WTC11 (cell line): ENCODE measurements around the gene EGLN1. TPM values are rescaled to one million over a fixed set of nuclear protein-coding genes. Genes with fewer than 3 reads are reported as not detected.

ENCODE experiments used
- ATAC-seq: fragments of 200-7000 bp; cut with Tn5 transposase; 2 replicates; pipeline ENCODE4 v1.10.0; 2021; ENCODE audit warnings: mild to moderate bottlenecking, moderate library complexity
- CTCF ChIA-PET: fragments of 300-600 bp; sonication (Branson Sonifier 250); formaldehyde crosslinking; loops from one replicate; lab custom pipeline; 2021; ENCODE audit warnings: antibody characterized with exemption; lab: Charles Lee
- POLR2A ChIA-PET: fragments of 350-600 bp; sonication (Branson Sonifier 250); formaldehyde crosslinking; loops from one replicate; lab custom pipeline; 2021; ENCODE audit warnings: antibody characterized with exemption; lab: Charles Lee
- DNase-seq: peaks from one replicate; pipeline ENCODE4 v3.0.0; 2021; ENCODE audit warnings: low spot score
- H3K27ac Mint-ChIP-seq: 2 replicates; pipeline ENCODE4 v1.8.0; 2021; ENCODE audit warnings: mixed read lengths
- H3K27me3 Mint-ChIP-seq: 2 replicates; pipeline ENCODE4 v1.8.0; 2021; ENCODE audit warnings: low read depth, mild to moderate bottlenecking, moderate library complexity, mixed read lengths
- H3K36me3 Mint-ChIP-seq: 2 replicates; pipeline ENCODE4 v1.8.0; 2021; ENCODE audit warnings: mixed read lengths
- H3K4me1 Mint-ChIP-seq: 2 replicates; pipeline ENCODE4 v1.8.0; 2022; ENCODE audit warnings: mixed read lengths
- H3K4me3 Mint-ChIP-seq: 2 replicates; pipeline ENCODE4 v1.8.0; 2021; ENCODE audit warnings: mild to moderate bottlenecking, moderate library complexity, mixed read lengths
- H3K9me3 Mint-ChIP-seq: 2 replicates; pipeline ENCODE4 v1.8.0; 2021; ENCODE audit warnings: mixed read lengths
- CDX4 ChIP-seq: fragments of 250-450 bp; sonication (Bioruptor Pico); IDR thresholded peaks from 2 replicates; pipeline ENCODE4 v1.9.0; 2021; ENCODE audit warnings: moderate library complexity, mild to moderate bottlenecking, inconsistent platforms, borderline replicate concordance
- CREB1 ChIP-seq: sonication (generic); formaldehyde crosslinking; IDR thresholded peaks from 2 replicates; pipeline ENCODE4 v1.8.0; 2023; ENCODE audit warnings: mild to moderate bottlenecking, missing genetic modification reagents
- CREM ChIP-seq: sonication (generic); formaldehyde crosslinking; IDR thresholded peaks from 2 replicates; pipeline ENCODE4 v1.8.1; 2022; ENCODE audit warnings: mild to moderate bottlenecking, missing genetic modification reagents, moderate library complexity
- E2F1 ChIP-seq: sonication (generic); formaldehyde crosslinking; IDR thresholded peaks from 2 replicates; pipeline ENCODE4 v1.8.0; 2022; ENCODE audit warnings: mild to moderate bottlenecking, missing genetic modification reagents
- ETV6 ChIP-seq: sonication (generic); formaldehyde crosslinking; IDR thresholded peaks from 2 replicates; pipeline ENCODE4 v1.8.1; 2022; ENCODE audit warnings: mild to moderate bottlenecking, missing genetic modification reagents
- FOXP1 ChIP-seq: sonication (generic); formaldehyde crosslinking; IDR thresholded peaks from 2 replicates; pipeline ENCODE4 v1.8.0; 2022; ENCODE audit warnings: missing genetic modification reagents, mild to moderate bottlenecking, moderate library complexity, borderline replicate concordance
- JAZF1 ChIP-seq: fragments of 250-450 bp; sonication (Bioruptor Pico); IDR thresholded peaks from 2 replicates; pipeline ENCODE4 v1.9.0; 2021; ENCODE audit warnings: moderate library complexity, mild to moderate bottlenecking, inconsistent platforms
- MXD4 ChIP-seq: fragments of 250-450 bp; sonication (Bioruptor Pico); IDR thresholded peaks from 2 replicates; pipeline ENCODE4 v1.8.0; 2021; ENCODE audit warnings: mild to moderate bottlenecking, moderate library complexity, borderline replicate concordance
- NFYB ChIP-seq: sonication (generic); formaldehyde crosslinking; conservative IDR thresholded peaks from 2 replicates; pipeline ENCODE4 v1.8.0; 2022; ENCODE audit warnings: low read depth, missing genetic modification reagents
- NR1H2 ChIP-seq: sonication (generic); formaldehyde crosslinking; IDR thresholded peaks from 2 replicates; pipeline ENCODE4 v1.9.0; 2021; ENCODE audit warnings: mild to moderate bottlenecking, moderate library complexity, missing genetic modification reagents
- PRRX2 ChIP-seq: fragments of 250-450 bp; sonication (Bioruptor Pico); IDR thresholded peaks from 2 replicates; pipeline ENCODE4 v1.8.0; 2021; ENCODE audit warnings: mild to moderate bottlenecking
- SP1 ChIP-seq: sonication (generic); formaldehyde crosslinking; conservative IDR thresholded peaks from 2 replicates; pipeline ENCODE4 v1.8.1; 2022; ENCODE audit warnings: missing genetic modification reagents
- TEAD4 ChIP-seq: sonication (generic); formaldehyde crosslinking; IDR thresholded peaks from 2 replicates; pipeline ENCODE4 v1.8.0; 2022; ENCODE audit warnings: mild to moderate bottlenecking, missing genetic modification reagents
- ZNF219 ChIP-seq: sonication (generic); formaldehyde crosslinking; IDR thresholded peaks from 2 replicates; pipeline ENCODE4 v1.8.0; 2023; ENCODE audit warnings: missing genetic modification reagents, mild to moderate bottlenecking, borderline replicate concordance
- ZNF281 ChIP-seq: sonication (generic); formaldehyde crosslinking; IDR thresholded peaks from 2 replicates; pipeline ENCODE4 v1.8.0; 2023; ENCODE audit warnings: mild to moderate bottlenecking, missing genetic modification reagents
- ZNF317 ChIP-seq: sonication (generic); formaldehyde crosslinking; IDR thresholded peaks from 2 replicates; pipeline ENCODE4 v1.8.1; 2023; ENCODE audit warnings: low read depth, mild to moderate bottlenecking, moderate library complexity, missing genetic modification reagents, borderline replicate concordance
- total RNA-seq: library from RNA; stranded (reverse); gene quantifications from 3 replicates; pipeline ENCODE4 v1.2.3, GENCODE V29; 2021
- TF ChIP-seq, protein P1 (sequence below): sonication (generic); formaldehyde crosslinking; IDR thresholded peaks from 2 replicates; pipeline ENCODE4 v1.8.1; 2022; ENCODE audit warnings: mild to moderate bottlenecking, missing genetic modification reagents, moderate library complexity, borderline replicate concordance
- TF ChIP-seq, protein P2 (sequence below): sonication (generic); formaldehyde crosslinking; IDR thresholded peaks from 2 replicates; pipeline ENCODE4 v1.8.1; 2023; ENCODE audit warnings: mild to moderate bottlenecking, moderate library complexity, missing genetic modification reagents
- TF ChIP-seq, protein P3 (sequence below): sonication (generic); formaldehyde crosslinking; IDR thresholded peaks from 2 replicates; pipeline ENCODE4 v1.8.1; 2023; ENCODE audit warnings: mild to moderate bottlenecking, missing genetic modification reagents

Gene EGLN1
- total RNA-seq, 1 experiment from 2014 or later: 13.7 TPM

DNA sequence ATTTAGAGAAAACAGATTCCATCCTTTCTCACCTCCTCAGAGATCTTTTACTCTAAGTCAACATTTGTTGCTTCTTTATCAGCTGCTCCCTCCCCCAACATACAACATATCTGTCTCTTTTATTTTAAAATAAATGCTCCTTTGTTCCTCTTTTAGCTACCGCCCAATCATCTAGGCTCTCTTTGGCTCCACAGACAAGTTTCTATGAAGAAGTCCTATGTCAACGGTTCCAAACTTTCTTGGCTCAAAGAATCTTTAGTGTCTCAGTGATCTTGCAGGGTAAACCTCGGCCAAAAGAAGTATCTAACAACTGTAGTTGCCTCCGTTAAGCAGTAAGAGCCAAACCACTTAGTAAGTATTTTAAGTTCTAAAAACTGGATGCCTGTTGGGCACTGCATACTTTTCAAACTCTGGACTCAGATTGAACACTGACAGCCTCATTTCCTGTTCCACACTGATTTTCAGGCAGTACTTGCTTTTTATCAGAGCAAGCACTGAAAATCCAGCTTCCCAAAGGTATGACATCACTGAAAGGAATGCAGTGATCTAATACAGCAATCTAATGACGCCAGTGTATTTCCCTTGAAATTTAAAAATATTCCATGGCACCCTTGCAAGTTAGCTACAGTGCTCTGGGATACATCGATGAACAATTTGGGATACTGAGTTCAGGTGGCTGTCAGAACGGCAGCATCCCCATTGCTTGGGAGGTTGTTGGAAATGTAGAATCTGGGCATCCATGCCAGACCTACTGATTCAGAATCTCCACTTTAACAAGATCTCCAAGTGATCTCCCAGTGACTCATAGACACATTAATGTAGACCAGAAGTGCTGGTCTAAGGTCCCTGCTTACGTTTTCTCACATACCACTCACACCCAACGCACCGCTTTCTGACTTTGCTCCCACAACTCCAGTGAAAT lies 26.8 kb downstream of the EGLN1 start (continued):
- TF ChIP-seq ETV6 (CRISPR knock-in tag): no peak
- no peak for TF ChIP-seq TEAD4 (CRISPR knock-in tag)
- no peak for TF ChIP-seq FOXP1
- TF ChIP-seq JAZF1: no peak
- no peak for TF ChIP-seq E2F1 (CRISPR knock-in tag)
- TF ChIP-seq NR1H2 (CRISPR knock-in tag): no peak
- no peak for TF ChIP-seq SP1
- no peak for TF ChIP-seq PRRX2 (CRISPR knock-in tag)
- TF ChIP-seq ZNF219 (CRISPR knock-in tag): no peak

DNA sequence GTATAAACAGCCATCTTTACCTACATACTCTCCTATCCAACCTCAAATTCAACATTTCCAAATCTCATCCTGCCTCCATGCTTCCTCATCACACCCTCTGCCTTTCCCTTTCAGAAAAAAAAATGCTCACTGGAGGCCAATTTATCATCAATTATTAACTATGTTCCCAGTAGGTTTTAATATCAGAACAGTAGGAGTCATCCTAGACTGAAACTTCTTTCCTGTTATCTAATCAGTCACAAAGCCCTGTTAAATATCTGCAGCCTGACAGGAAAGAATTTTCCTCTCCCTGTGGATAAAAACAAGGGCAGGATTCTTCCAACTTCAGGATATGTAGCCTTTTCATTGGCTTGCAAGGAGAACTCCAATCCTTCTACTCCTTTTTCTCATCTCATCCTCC lies 28.4 kb downstream of the EGLN1 start:
- ATAC-seq (no peak), DNase-seq (no peak)
- Mint-ChIP-seq H3K9me3 (no peaks in the 10 kb centered on the region), H3K4me1 (peaks cover 18% of the 10 kb centered on the region), H3K27ac (no peak overlapping the region), H3K27me3 (no peaks in the 10 kb centered on the region), H3K4me3 (no peak overlapping the region), H3K36me3 (no peaks in the 10 kb centered on the region)
- ChIA-PET POLR2A (no interaction called here), CTCF (interaction anchor here (1.0 kb wide), 1 partner anchor 13 kb away, joined by 3 read pairs; no protein-coding TSS in a partner anchor)
- TF ChIP-seq, protein P1, sequence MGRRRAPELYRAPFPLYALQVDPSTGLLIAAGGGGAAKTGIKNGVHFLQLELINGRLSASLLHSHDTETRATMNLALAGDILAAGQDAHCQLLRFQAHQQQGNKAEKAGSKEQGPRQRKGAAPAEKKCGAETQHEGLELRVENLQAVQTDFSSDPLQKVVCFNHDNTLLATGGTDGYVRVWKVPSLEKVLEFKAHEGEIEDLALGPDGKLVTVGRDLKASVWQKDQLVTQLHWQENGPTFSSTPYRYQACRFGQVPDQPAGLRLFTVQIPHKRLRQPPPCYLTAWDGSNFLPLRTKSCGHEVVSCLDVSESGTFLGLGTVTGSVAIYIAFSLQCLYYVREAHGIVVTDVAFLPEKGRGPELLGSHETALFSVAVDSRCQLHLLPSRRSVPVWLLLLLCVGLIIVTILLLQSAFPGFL: no peak

DNA sequence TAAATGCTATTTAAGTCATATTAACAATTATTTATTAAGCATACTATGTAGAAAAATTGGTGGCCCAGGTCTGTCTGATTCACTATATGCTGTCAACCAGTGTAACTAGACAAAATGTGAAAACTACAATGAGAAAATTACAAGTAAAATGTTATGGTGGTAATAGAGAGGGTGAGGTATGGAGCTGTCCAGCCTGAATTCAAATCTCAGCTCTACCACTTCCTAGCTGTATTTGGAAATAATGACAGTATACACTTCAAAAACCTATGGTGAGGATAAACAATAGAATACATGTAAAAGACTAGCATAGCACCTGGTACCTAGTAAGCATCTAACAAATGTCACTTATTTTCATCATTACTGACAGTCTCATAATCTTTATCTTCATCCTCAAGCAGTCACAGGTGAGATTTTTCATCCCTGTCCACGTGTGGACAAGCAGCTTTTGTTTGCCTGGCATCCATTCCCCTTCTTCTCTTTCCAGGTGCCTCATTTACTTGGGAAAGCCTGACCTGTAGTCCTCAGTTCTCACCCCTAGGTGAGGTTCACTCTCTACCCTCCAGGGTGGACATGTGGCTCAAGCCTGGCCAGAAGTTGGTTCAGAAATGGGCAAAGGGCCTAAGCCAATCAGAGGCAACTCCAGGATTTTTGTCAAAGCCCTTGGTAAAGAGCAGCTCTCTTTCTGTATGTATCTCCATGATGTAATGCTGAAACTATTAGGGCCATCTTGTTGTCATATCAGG lies 29.5 kb downstream of the EGLN1 start:
- Mint-ChIP-seq H3K27me3 (no peaks in the 10 kb centered on the region), H3K9me3 (no peaks in the 10 kb centered on the region), H3K4me1 (peaks cover 18% of the 10 kb centered on the region), H3K4me3 (no peak overlapping the region), H3K27ac (no peak overlapping the region), H3K36me3 (no peaks in the 10 kb centered on the region)
- DNase-seq (no peak), ATAC-seq (peak; percentile 57)
- TF ChIP-seq CREM (CRISPR knock-in tag) (no peak), ZNF281 (CRISPR knock-in tag) (no peak), MXD4 (CRISPR knock-in tag) (no peak)
- POLR2A ChIA-PET: no interaction called here
- CTCF ChIA-PET: interaction anchor here (0.6 to 1.0 kb wide), 2 partner anchors 12 to 103 kb away, joined by 3 to 4 read pairs; no protein-coding TSS in a partner anchor

- POLR2A ChIA-PET: no interaction called here
- Mint-ChIP-seq H3K9me3 (no peaks in the 10 kb centered on the region), H3K27ac (no peak overlapping the region), H3K27me3 (no peaks in the 10 kb centered on the region), H3K36me3 (no peaks in the 10 kb centered on the region), H3K4me1 (peaks cover 4% of the 10 kb centered on the region), H3K4me3 (no peak overlapping the region)
- DNase-seq (no peak), ATAC-seq (no peak)
- CTCF ChIA-PET: no interaction called here
- TF ChIP-seq, protein P2, sequence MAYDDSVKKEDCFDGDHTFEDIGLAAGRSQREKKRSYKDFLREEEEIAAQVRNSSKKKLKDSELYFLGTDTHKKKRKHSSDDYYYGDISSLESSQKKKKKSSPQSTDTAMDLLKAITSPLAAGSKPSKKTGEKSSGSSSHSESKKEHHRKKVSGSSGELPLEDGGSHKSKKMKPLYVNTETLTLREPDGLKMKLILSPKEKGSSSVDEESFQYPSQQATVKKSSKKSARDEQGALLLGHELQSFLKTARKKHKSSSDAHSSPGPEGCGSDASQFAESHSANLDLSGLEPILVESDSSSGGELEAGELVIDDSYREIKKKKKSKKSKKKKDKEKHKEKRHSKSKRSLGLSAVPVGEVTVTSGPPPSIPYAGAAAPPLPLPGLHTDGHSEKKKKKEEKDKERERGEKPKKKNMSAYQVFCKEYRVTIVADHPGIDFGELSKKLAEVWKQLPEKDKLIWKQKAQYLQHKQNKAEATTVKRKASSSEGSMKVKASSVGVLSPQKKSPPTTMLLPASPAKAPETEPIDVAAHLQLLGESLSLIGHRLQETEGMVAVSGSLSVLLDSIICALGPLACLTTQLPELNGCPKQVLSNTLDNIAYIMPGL (CRISPR knock-in tag): no peak
- no peak for TF ChIP-seq ETV6 (CRISPR knock-in tag)
- TF ChIP-seq NFYB: no peak
- TF ChIP-seq SP1: no peak
- no peak for TF ChIP-seq ZNF317
- TF ChIP-seq CREB1 (CRISPR knock-in tag): no peak
- TF ChIP-seq CDX4 (CRISPR knock-in tag): no peak
- TF ChIP-seq, protein P3, sequence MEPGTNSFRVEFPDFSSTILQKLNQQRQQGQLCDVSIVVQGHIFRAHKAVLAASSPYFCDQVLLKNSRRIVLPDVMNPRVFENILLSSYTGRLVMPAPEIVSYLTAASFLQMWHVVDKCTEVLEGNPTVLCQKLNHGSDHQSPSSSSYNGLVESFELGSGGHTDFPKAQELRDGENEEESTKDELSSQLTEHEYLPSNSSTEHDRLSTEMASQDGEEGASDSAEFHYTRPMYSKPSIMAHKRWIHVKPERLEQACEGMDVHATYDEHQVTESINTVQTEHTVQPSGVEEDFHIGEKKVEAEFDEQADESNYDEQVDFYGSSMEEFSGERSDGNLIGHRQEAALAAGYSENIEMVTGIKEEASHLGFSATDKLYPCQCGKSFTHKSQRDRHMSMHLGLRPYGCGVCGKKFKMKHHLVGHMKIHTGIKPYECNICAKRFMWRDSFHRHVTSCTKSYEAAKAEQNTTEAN (CRISPR knock-in tag): no peak
These were observed 32.0 kb downstream of the EGLN1 start for GRCh38 chr1:231390071-231390470.
